Measurements from ENCODE around the gene ANXA2R. TPM values are rescaled to one million over a fixed set of nuclear protein-coding genes. Genes with fewer than 3 reads are reported as not detected.
A peak's percentile ranks its signal among the peaks of the same experiment; 100 is the strongest.

ANXA2R gene
- total RNA-seq, 1 experiment from 2014 or later = 3.1 TPM

DNA sequence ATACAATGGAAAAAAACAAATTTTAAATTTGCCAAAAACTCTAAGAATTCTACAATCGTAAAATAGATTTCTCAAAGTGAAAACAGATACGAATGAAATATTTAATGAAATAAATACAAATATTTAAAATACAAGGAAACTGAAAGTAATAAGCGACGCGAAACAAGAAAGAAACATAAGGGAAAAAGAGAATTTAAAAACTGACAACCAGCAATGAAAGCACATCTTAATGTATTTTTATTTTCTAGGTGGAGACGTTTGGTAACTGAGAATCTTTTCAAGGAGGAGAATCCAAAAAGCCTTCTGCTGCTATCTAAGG, 1.0 kb downstream of the ANXA2R start:
- CTCF ChIA-PET = interaction anchor here (0.9 to 2.3 kb wide), 6 partner anchors 19 to 445 kb away, joined by 3 to 10 read pairs (median 4); partner anchors contain the start of genes TMEM267 and ZNF131
- peak overlapping the region; percentile 80 for H3K4me3 ChIP-seq (ENCODE audit: low read depth, low read length)
- no peaks in the 10 kb centered on the region for H3K4me1 Mint-ChIP-seq (ENCODE audit: low read depth, unreplicated experiment)
- no peaks in the 10 kb centered on the region for H3K9me3 ChIP-seq
- no peak for TF ChIP-seq CTCF (IDR thresholded peaks at IDR 0.05; ENCODE audit: insufficient read depth in 1 of 2, low read depth in 1 of 2, low read length in 1 of 2, severe bottlenecking in 1 of 2, unreplicated experiment in 1 of 2)
- H3K27me3 Mint-ChIP-seq (ENCODE audit: insufficient read depth, unreplicated experiment) = no peaks in the 10 kb centered on the region
- H3K9me3 Mint-ChIP-seq (ENCODE audit: unreplicated experiment) = no peaks in the 10 kb centered on the region
- intact Hi-C loops (cut with micrococcal nuclease; ENCODE audit: unreplicated experiment) = no loop called here
- no peaks in the 10 kb centered on the region for H3K27me3 ChIP-seq (replicated peaks; ENCODE audit: control insufficient read depth, insufficient read depth, low read length)
- H3K36me3 Mint-ChIP-seq (ENCODE audit: insufficient read depth, unreplicated experiment) = peaks cover 6% of the 10 kb centered on the region
- H3K36me3 ChIP-seq (ENCODE audit: control insufficient read depth, insufficient read depth, low read length) = no peaks in the 10 kb centered on the region
- no peaks in the 10 kb centered on the region for H3K4me1 ChIP-seq
- POLR2A ChIA-PET = interaction anchor here (0.8 to 1.2 kb wide), 2 partner anchors 20 to 27 kb away, joined by 4 read pairs; no protein-coding TSS in a partner anchor
- H3K4me3 Mint-ChIP-seq (ENCODE audit: unreplicated experiment) = peak overlapping the region; percentile 86
- H3K27ac Mint-ChIP-seq (ENCODE audit: unreplicated experiment) = peak overlapping the region; percentile 58
- no peak for DNase-seq
- BruUV-seq (replicated peaks) = no TSS peak

DNA sequence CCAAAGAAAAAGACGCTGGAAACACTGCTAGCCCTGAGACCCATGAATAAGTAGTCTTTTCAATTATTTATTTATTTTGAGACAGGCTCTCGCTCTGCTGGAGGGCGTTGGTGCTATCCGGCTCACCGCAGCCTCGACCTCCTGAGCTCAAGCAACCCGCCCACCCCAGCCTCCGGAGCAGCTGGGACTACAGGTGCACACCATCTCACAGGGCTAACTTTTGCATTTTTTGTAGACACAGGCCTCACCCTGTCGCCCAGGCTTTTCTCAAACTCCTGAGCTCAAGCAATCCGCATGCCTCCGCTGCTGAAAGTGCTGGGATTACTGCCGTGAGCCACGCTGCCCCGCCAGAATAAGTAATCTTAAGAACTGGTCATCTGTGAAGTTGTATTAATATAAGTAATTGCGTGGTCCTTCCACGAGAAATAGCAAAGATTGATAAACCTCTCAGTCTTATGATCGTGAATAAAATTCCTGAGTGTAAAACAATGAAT, 1.6 kb downstream of the ANXA2R start:
- H3K27ac Mint-ChIP-seq (ENCODE audit: unreplicated experiment) = no peak overlapping the region
- H3K9me3 Mint-ChIP-seq (ENCODE audit: unreplicated experiment) = no peaks in the 10 kb centered on the region
- intact Hi-C loops (cut with micrococcal nuclease; ENCODE audit: unreplicated experiment) = no loop called here
- Histone ChIP-seq H3K4me1 (no peaks in the 10 kb centered on the region), H3K9me3 (no peaks in the 10 kb centered on the region), H3K4me3 (ENCODE audit: low read depth, low read length) (no peak overlapping the region), H3K27me3 (replicated peaks; ENCODE audit: control insufficient read depth, insufficient read depth, low read length) (no peaks in the 10 kb centered on the region), H3K36me3 (ENCODE audit: control insufficient read depth, insufficient read depth, low read length) (no peaks in the 10 kb centered on the region)
- peaks cover 8% of the 10 kb centered on the region for H3K36me3 Mint-ChIP-seq (ENCODE audit: insufficient read depth, unreplicated experiment)
- CTCF ChIA-PET = interaction anchor here (0.9 to 2.3 kb wide), 6 partner anchors 18 to 445 kb away, joined by 3 to 10 read pairs (median 4); partner anchors contain the start of genes TMEM267 and ZNF131
- no peaks in the 10 kb centered on the region for H3K4me1 Mint-ChIP-seq (ENCODE audit: low read depth, unreplicated experiment)
- peak overlapping the region; percentile 86 for H3K4me3 Mint-ChIP-seq (ENCODE audit: unreplicated experiment)
- no peak for DNase-seq
- POLR2A ChIA-PET = interaction anchor here (1.2 kb wide), 1 partner anchor 28 kb away, joined by 4 read pairs; no protein-coding TSS in a partner anchor
- TF ChIP-seq CTCF (IDR thresholded peaks at IDR 0.05; ENCODE audit: insufficient read depth in 1 of 2, low read depth in 1 of 2, low read length in 1 of 2, severe bottlenecking in 1 of 2, unreplicated experiment in 1 of 2) = no peak
- no TSS peak for BruUV-seq (replicated peaks)
- H3K27me3 Mint-ChIP-seq (ENCODE audit: insufficient read depth, unreplicated experiment) = no peaks in the 10 kb centered on the region

DNA sequence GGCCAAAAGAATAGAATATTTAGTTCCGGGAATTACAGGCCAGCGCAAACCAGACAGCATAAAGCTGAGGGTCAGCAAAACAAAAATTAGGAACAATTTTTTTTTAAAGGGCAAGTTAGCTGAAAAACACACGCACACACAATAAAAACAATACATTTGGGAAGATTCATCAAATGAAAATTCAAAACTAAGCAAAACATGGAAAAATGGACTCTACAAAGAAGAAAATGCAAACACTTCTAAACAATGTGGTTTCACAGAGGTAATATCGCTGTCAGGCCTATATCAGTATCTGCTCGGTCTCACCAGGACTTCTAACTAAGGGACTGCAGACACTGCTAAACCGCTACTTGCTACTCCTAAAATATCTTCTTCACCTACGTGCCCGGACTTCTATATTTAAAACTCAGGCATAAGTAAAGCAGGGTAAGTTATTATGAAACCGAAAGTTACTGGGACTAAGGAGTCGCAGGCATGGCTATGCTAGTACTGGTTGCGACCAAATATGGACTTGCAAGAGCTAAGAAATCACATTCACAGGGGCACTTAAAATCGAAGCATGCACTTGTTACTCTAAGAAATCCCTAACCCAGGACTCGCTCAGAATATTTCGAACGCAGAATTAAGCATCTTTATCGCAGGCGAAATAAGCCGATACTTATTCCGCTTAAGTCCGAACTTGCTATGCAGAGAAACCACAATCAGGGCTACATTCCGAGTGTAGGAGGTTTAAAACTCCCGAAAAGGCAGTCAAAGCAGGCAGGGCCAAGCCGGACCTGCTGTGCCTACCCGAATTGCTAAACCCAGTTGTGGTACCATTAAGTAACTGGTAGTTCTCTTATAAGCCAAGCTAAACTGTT, 2.3 kb downstream of the ANXA2R start:
- Mint-ChIP-seq H3K27me3 (ENCODE audit: insufficient read depth, unreplicated experiment) (no peaks in the 10 kb centered on the region), H3K9me3 (ENCODE audit: unreplicated experiment) (no peaks in the 10 kb centered on the region), H3K4me1 (ENCODE audit: low read depth, unreplicated experiment) (no peaks in the 10 kb centered on the region), H3K27ac (ENCODE audit: unreplicated experiment) (no peak overlapping the region), H3K36me3 (ENCODE audit: insufficient read depth, unreplicated experiment) (peaks cover 8% of the 10 kb centered on the region), H3K4me3 (ENCODE audit: unreplicated experiment) (peak overlapping the region; percentile 19)
- H3K27me3 ChIP-seq (replicated peaks; ENCODE audit: control insufficient read depth, insufficient read depth, low read length) = no peaks in the 10 kb centered on the region
- H3K36me3 ChIP-seq (ENCODE audit: control insufficient read depth, insufficient read depth, low read length) = no peaks in the 10 kb centered on the region
- H3K4me3 ChIP-seq (ENCODE audit: low read depth, low read length) = no peak overlapping the region
- TF ChIP-seq CTCF (IDR thresholded peaks at IDR 0.05; ENCODE audit: insufficient read depth in 1 of 2, low read depth in 1 of 2, low read length in 1 of 2, severe bottlenecking in 1 of 2, unreplicated experiment in 1 of 2) = no peak
- no peaks in the 10 kb centered on the region for H3K4me1 ChIP-seq
- CTCF ChIA-PET = interaction anchor here (1.8 to 2.3 kb wide), 2 partner anchors 18 to 126 kb away, joined by 7 to 10 read pairs; no protein-coding TSS in a partner anchor
- intact Hi-C loops (cut with micrococcal nuclease; ENCODE audit: unreplicated experiment) = no loop called here
- H3K9me3 ChIP-seq = no peaks in the 10 kb centered on the region
- DNase-seq = no peak
- POLR2A ChIA-PET = no interaction called here
- BruUV-seq (replicated peaks) = no TSS peak
